HG03135 (cell line): Measurements from ENCODE around the gene DNMBP.
A peak's percentile ranks its signal among the peaks of the same experiment; 100 is the strongest.
"Not testable (repeated sequence)": the region's sequence is repeated elsewhere in the genome, so short reads cannot be mapped to it uniquely, and the experiment has no call there.

Experiments used
- ATAC-seq: cut with Tn5 transposase; IDR thresholded peaks from one replicate; pipeline ENCODE4 v1.9.1; 2021; ENCODE audit warnings: mild to moderate bottlenecking, moderate library complexity; ENCODE audit not compliant: unreplicated experiment

The DNMBP gene

GRCh38 chr10:99958806-99959205 lies 50.9 kb downstream of the DNMBP start:
- no peak for ATAC-seq

- ATAC-seq = no peak
These were observed 51.4 kb downstream of the DNMBP start for GRCh38 chr10:99958302-99958701.

- ATAC-seq = not testable (repeated sequence)
These were observed 56.2 kb downstream of the DNMBP start for GRCh38 chr10:99953510-99953909.

GRCh38 chr10:99952799-99953198 lies 56.9 kb downstream of the DNMBP start:
- ATAC-seq = no peak

GRCh38 chr10:99946051-99946450 lies 63.7 kb downstream of the DNMBP start:
- not testable (repeated sequence) for ATAC-seq

DNA sequence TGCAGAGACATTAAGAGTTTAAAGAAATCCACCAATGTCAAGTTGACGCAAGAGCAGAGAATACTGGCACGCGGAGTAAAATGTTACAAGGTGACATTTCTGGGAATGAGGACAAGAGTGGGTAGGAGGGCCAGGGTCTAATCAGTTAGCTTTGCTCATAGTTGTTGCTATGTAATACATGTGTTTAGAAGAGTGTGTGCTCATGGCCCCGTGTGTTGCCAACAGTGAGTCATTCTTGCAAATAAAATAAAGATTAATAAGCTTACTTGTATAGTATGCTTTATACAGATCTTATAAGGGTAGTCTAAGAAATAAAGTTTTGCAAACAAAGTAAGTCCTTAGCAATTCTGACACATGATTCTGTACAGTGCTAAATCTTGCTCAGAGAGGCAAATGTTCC lies 64.5 kb downstream of the DNMBP start:
- ATAC-seq = no peak

DNA sequence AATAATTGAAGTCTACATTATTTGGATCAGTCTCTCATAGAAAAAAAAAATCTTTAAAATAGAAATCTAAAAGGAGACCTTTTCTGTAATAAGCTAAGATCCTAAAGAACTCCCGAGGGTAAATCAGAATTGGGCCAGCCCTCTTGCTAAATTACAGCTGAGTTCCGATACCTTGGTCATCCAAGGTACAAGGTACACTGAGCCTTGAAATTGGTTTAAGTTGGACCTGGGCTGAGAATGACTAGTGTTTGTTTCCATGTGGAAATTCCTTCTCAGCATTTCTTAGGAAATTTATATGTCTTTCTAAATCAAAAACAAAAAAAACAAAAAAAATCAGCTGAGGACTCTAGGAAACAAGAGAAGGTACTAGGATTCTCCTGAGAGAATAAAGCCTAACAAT lies 64.9 kb downstream of the DNMBP start:
- no peak for ATAC-seq

DNA sequence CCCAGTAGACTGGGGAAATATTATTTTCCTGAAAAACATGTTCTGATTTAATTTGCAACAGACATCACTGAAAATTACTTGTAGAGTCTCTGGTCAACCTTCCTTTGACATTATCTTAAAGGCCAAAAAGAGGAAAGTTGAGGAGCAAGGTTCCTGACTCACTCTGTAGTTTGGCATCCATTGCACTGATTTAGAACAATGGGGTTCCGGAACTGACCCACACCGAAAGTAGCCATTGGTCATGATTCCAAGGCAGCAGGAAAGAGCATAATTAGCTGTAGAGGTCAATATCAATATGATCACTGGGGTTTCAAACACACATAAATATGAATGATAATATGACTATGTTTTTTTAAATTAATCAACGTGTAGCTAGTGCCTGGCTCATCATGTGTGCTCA lies 65.8 kb downstream of the DNMBP start:
- no peak for ATAC-seq

- ATAC-seq = no peak
These were observed 67.6 kb downstream of the DNMBP start for GRCh38 chr10:99941942-99942820.

DNA sequence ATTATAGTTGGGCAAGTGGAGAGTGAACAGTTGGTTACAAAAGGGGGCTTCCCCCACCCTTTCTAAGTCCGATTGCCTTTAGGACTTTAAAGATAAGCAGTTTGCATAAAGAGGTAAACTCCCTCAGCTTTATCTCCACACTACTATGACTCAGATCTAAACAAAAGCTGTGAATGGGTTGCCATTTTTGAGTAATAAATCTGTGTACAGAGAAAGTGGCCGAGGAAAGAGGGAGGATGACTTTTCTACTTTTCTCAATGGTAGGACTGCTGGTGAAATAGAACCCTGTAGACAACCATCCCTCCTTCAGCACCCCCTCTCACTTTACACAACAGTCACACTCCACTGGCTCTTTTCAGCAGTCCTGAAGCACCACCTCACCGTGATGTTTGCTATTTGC lies 71.2 kb downstream of the DNMBP start:
- peak; percentile 74 for ATAC-seq

GRCh38 chr10:99937630-99938029 lies 72.1 kb downstream of the DNMBP start:
- ATAC-seq = no peak

DNA sequence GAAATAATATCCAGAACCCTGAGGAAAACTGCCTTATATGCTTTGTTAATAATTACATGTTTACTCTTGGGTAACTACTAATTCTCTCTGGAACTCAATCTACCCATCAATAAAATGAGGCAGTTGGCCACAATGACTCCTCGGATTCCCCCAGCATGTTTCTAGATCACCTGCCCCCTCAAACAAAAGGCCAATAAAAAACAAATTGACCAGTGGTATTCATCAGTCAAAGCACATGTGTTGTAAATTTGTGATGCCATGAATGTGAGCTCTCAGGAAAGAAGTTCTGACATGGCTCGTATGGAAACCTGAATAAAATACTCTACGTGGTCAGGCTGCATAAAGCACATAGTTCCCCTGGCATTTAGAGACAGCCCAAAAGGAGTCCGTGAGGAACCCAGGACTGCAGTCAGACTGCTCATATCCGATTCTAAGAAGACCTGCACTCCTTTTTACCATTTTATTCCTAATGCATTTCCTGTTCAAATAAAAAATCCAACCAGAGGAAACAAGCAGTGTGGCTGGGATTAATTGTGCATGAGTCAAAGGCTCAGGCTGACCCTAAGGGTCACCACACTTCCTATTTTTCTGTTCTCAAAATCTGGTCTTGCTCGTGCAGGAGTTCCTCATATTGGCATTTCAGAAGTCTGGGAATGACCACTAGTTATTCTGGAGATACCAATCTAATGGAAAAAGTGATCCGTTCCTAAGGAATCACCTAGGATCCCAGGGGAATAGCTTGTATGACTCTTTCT lies 77.4 kb downstream of the DNMBP start:
- not testable (repeated sequence) for ATAC-seq

DNA sequence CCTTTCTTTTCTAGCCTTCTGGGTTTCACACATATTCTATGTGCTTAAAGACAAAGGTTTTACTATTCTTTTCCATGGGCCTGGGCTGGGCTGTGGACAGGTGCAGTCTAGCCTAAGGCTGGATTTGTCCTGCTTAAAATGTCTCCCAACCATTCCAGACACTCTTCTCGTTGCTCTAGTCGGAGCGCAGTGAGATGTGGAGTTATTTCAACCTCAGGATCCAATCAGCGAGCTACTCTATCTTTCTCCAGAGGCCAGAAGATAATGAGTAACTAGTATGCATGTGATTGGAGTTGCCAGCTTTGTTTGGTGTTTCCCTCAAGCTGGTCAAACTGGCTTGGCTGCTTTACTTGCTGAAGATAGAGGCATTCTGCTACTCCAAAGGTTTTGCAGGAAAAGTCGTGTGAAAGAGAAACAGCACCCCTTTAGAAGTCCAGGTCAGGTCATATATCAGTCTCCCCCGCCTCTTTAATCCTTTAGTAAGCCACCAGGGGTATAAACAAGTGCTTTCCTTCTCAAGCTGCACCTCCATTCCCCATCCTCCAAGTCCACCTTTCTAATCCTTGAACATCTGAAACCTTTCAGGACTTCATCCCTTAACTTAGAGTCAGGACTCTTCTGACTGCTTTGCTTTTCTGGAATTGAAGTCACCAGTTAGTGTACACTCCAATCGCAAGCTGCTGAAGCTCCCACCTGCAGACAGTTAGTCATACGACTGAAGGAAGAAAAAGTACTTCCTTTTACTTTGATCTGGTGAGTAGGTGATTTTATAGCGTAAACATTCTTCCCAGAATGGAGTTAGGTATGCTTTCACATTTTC lies 78.8 kb downstream of the DNMBP start:
- ATAC-seq = no peak

DNA sequence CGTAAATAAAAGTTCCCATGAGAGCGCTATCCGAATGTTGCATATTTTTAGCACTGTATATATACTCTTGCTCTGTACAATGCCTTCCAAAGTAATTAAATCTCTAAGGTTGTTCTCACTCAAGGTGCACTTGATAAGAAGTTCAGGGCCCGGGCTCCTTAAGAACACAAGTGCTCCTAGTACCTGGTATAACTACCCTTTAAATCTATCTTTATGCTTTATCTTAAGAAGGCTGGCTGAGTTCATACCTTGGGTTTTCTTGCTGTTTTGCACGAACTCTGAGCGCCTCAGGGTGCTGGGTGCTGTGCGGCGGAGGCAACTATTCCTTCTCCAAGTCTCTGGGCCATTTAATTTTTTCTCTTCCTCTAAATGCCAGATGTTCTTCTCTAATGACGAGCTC lies 80.4 kb downstream of the DNMBP start:
- ATAC-seq = no peak

DNA sequence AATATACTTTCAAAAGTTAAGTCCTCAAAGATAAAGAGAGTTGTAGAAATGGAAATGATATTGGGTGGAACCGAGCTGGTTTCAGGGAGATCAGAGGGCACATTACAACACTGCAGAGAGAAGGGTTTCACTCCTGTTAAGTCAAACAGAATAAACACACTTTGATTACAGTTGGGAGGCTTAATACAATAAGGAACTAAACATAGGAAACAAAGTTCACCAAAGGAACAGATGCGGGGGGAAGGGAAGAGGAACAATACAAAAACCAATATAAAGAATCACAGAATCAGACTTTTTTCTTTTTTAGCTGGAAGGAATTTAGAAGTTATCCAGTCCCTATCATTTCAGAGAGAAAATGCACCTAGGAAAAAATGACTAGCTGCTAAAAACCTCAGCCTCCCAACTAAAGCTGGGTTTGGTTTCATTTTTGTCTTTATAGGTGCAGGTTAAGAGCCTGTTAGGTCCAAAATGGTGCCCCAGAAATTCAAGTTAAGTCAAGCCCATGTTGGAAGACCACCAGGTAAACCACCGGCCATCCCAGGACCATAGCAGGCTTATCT lies 81.9 kb downstream of the DNMBP start:
- ATAC-seq = no peak

DNA sequence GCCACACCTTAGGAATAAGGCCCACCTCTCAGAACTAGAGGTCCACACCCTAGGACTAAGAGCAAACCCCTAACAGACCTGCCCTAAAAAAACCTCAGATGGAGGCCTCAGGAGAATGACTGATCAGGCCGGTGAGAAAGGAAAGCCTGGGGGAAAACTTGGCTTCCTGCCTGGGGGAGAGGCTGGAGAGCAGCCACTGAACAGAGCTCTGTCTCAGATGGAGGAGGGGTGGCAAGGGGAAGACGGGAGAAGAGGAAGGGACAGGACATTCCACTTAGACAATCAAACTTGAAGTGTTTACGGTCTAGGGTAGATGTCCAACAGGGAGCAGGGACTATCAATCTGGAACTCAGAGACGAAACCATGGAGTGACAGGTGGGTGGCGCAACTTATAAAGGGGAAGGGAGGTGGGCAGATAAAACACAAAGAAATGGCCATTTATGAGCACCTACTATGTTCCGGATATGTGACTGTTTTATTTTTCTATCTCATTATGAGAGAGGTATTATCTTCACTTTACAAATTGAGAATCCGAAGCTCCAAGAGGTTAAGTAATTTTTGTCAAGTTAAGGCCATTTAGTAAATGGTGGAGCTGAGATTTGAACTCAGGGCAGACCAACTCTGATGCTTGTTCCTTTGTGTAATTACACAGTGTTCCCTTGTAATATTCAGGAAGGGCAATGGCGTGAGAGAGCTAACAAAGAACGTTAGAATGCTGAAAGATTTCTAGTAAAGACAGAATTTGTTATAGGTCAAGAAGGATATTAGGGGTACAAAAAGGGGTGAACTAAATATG lies 82.6 kb downstream of the DNMBP start:
- no peak for ATAC-seq

GRCh38 chr10:99924451-99925255 lies 85.1 kb downstream of the DNMBP start:
- no peak for ATAC-seq

DNA sequence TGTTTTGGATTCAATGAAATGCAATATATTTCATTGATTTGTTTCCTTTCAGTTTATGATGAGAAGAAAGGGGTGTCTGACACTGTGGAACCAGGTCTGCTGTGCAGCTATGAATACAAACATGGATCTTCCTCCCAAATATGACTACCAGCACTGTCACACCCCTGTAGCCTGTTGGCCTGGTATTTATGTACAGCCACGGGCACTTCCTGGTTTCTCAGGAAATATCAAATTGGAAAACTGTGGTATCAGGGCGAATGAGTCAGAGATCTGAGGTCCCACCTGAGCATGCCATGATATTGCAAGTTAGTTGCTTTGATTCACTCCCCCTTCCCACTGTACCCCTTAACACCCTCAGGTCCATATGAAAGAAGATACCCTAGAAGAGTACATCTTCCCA lies 87.8 kb downstream of the DNMBP start:
- no peak for ATAC-seq

DNA sequence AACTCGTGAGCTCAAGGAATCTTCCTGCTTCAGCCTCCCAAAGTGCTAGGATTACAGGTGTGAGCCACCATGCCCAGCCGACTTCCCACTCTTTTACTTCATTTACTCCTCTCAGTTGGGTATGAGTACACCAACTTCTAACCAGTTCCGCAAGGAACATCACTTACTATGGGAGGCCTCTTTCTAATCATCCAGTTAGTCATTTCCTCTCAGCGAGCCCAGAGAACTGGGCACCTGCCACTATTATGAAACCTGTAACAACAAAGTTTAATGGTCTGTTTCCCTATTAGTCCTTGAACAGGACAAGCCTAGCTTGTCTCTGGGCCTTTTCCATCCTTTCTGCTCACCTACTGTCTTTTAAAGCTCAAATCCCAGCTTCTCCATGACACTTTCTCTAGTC lies 88.8 kb downstream of the DNMBP start:
- ATAC-seq = no peak
